A673 (cell line): ENCODE results near the gene IBA57.

Experiments used
- CTCF ChIP-seq: fragments of 300-800, 200-600 bp; sonication (generic); conservative IDR thresholded peaks from 2 replicates; pipeline ENCODE4 v1.5.1; 2017; ENCODE audit warnings: low read depth, mild to moderate bottlenecking, antibody characterized with exemption, low read length, moderate library complexity, mixed read lengths
- EZH2 ChIP-seq: fragments of 200-600 bp; sonication (generic); IDR thresholded peaks from 2 replicates; pipeline ENCODE4 v1.6.1; 2017; ENCODE audit warnings: borderline replicate concordance, low read depth, mild to moderate bottlenecking, mixed read lengths, antibody characterized with exemption, low read length; ENCODE audit not compliant: poor library complexity, severe bottlenecking

- no peak for TF ChIP-seq EZH2
- TF ChIP-seq CTCF, result no peak
Measured at GRCh38 chr1:228225165-228225710, 59.6 kb downstream of the IBA57 start.
